OCI-LY7 (cell line): ENCODE measurements around the gene PTTG1. TPM values are rescaled to one million over a fixed set of nuclear protein-coding genes. Genes with fewer than 3 reads are reported as not detected.

ENCODE experiments used
- BruUV-seq: library from RNA; stranded (reverse); fragments of 400-500 nt; replicated peaks from 2 replicates; lab custom pipeline; 2021; lab: Mats Ljungman, UMichigan
- CTCF ChIA-PET: fragments of 300-600 bp; sonication (Branson Sonifier 250); formaldehyde crosslinking; loops from one replicate; lab custom pipeline; 2022; ENCODE audit warnings: antibody characterized with exemption; ENCODE audit not compliant: unreplicated experiment; lab: Charles Lee
- POLR2A ChIA-PET: fragments of 300-600 bp; sonication (Branson Sonifier 250); formaldehyde crosslinking; loops from one replicate; lab custom pipeline; 2022; ENCODE audit warnings: antibody characterized with exemption; lab: Charles Lee
- DNase-seq: peaks from one replicate; pipeline ENCODE4 v3.0.0-alpha.2; 2015; ENCODE audit warnings: low spot score
- H2AFZ ChIP-seq: fragments of 200-600 bp; sonication (generic), shearing (Covaris generic); 2 replicates; pipeline ENCODE4 v1.6.1; 2014; ENCODE audit warnings: mild to moderate bottlenecking, antibody characterized with exemption, low read length, moderate library complexity
- H3K27ac ChIP-seq: fragments of 200-600 bp; sonication (generic); 2 replicates; pipeline ENCODE4 v1.5.1; 2014; ENCODE audit warnings: mixed run types, low read depth, mild to moderate bottlenecking, moderate library complexity, low read length, inconsistent platforms; ENCODE audit not compliant: poor library complexity, severe bottlenecking
- H3K36me3 ChIP-seq: fragments of 200-600 bp; sonication (generic); 2 replicates; pipeline ENCODE4 v1.6.1; 2014; ENCODE audit warnings: mild to moderate bottlenecking, antibody characterized with exemption, low read length, moderate library complexity, mixed read lengths; ENCODE audit not compliant: insufficient read depth
- H3K4me1 ChIP-seq: fragments of 200-600 bp; sonication (generic); 2 replicates; pipeline ENCODE4 v1.5.1; 2014; ENCODE audit warnings: mild to moderate bottlenecking, low read length; ENCODE audit not compliant: insufficient read depth, poor library complexity, severe bottlenecking
- H3K4me2 ChIP-seq: fragments of 200-600 bp; sonication (generic); 2 replicates; pipeline ENCODE4 v1.6.1; 2014; ENCODE audit warnings: mild to moderate bottlenecking, low read length
- H3K4me3 ChIP-seq: fragments of 200-600 bp; sonication (generic); 2 replicates; pipeline ENCODE4 v1.5.1; 2014; ENCODE audit warnings: mild to moderate bottlenecking, low read depth, low read length; ENCODE audit not compliant: poor library complexity, severe bottlenecking
- H3K79me2 ChIP-seq: fragments of 200-600 bp; sonication (generic); 2 replicates; pipeline ENCODE4 v1.6.1; 2016; ENCODE audit warnings: low read depth, mild to moderate bottlenecking, low read length, moderate library complexity, mixed read lengths; ENCODE audit not compliant: insufficient read depth
- H3K9me2 ChIP-seq: fragments of 200-600 bp; sonication (generic); 2 replicates; pipeline ENCODE4 v1.6.1; 2016; ENCODE audit warnings: mild to moderate bottlenecking, low read length, mixed read lengths; ENCODE audit not compliant: insufficient read depth
- H3K9me3 ChIP-seq: fragments of 200-600 bp; sonication (generic); 2 replicates; pipeline ENCODE4 v1.6.1; 2014; ENCODE audit warnings: mild to moderate bottlenecking, mixed run types, low read length, mixed read lengths
- H4K20me1 ChIP-seq: fragments of 200-600 bp; sonication (generic); 2 replicates; pipeline ENCODE4 v1.6.1; 2014; ENCODE audit warnings: mild to moderate bottlenecking, antibody characterized with exemption, low read length, moderate library complexity, mixed read lengths; ENCODE audit not compliant: insufficient read depth
- CTCF ChIP-seq: fragments of 200-600 bp; sonication (generic); conservative IDR thresholded peaks from 2 replicates; pipeline ENCODE4 v1.5.1; 2014; ENCODE audit warnings: mild to moderate bottlenecking, antibody characterized with exemption, low read length, moderate library complexity, mixed read lengths
- EZH2phosphoT487 ChIP-seq: fragments of 200-600 bp; sonication (generic); IDR thresholded peaks from 2 replicates; pipeline ENCODE4 v1.6.1; 2018; ENCODE audit warnings: low read depth, borderline replicate concordance, mild to moderate bottlenecking, mixed run types, antibody characterized with exemption, low read length, moderate library complexity, mixed read lengths
- intact Hi-C: fragments of 100-400 bp; cut with micrococcal nuclease; formaldehyde crosslinking; loops from one replicate; pipeline ENCODE4 v1.10.0; 2022; ENCODE audit not compliant: unreplicated experiment
- total RNA-seq, 2 experiments: library from RNA; depleted of rRNA in 1 of 2; stranded (reverse); fragments of >200 nt in 1 of 2; shearing (Covaris generic) in 1 of 2; gene quantifications; 2 replicates each; pipeline ENCODE4 v1.2.3, GENCODE V29; 2014 to 2022

Gene PTTG1
- total RNA-seq, 2 experiments from 2014 or later: 340 to 480 TPM

- Histone ChIP-seq H4K20me1 (no peaks in the 10 kb centered on the region), H3K27ac (no peak overlapping the region), H3K4me1 (peaks cover 25% of the 10 kb centered on the region), H3K4me3 (no peak overlapping the region), H3K36me3 (no peaks in the 10 kb centered on the region), H3K4me2 (no peak overlapping the region), H3K9me3 (no peaks in the 10 kb centered on the region), H3K79me2 (no peaks in the 10 kb centered on the region), H2AFZ (no peak overlapping the region), H3K9me2 (no peaks in the 10 kb centered on the region)
- no TSS peak for BruUV-seq
- TF ChIP-seq EZH2phosphoT487 (no peak), CTCF (no peak)
- POLR2A ChIA-PET: interaction anchor here (0.6 kb wide), 1 partner anchor 750 kb away, joined by 3 read pairs; no protein-coding TSS in a partner anchor
- CTCF ChIA-PET: interaction anchor here (1.3 kb wide), 2 partner anchors 18 to 23 kb away, joined by 3 read pairs; no protein-coding TSS in a partner anchor
- intact Hi-C loops: no loop called here
- DNase-seq: no peak
These were observed 39.7 kb downstream of the PTTG1 start for GRCh38 chr5:160461378-160461777.

- CTCF ChIA-PET: no interaction called here
- POLR2A ChIA-PET: interaction anchor here (0.6 to 0.7 kb wide), 2 partner anchors 749 to 1086 kb away, joined by 3 read pairs; no protein-coding TSS in a partner anchor
- Histone ChIP-seq H3K9me3 (no peaks in the 10 kb centered on the region), H3K4me3 (no peak overlapping the region), H3K9me2 (no peaks in the 10 kb centered on the region), H3K4me2 (no peak overlapping the region), H4K20me1 (no peaks in the 10 kb centered on the region), H3K36me3 (no peaks in the 10 kb centered on the region), H3K4me1 (peaks cover 33% of the 10 kb centered on the region), H3K27ac (no peak overlapping the region), H2AFZ (no peak overlapping the region), H3K79me2 (no peaks in the 10 kb centered on the region)
- intact Hi-C loops: no loop called here
- no peak for TF ChIP-seq EZH2phosphoT487
- no peak for TF ChIP-seq CTCF
- no peak for DNase-seq
- BruUV-seq: no TSS peak
These were observed 40.5 kb downstream of the PTTG1 start for GRCh38 chr5:160462167-160462566.

GRCh38 chr5:160463227-160463626, 41.6 kb downstream of the PTTG1 start:
- DNase-seq: no peak

More at GRCh38 chr5:160463227-160463626, 41.6 kb downstream of the PTTG1 start:
- peaks cover 44% of the 10 kb centered on the region for H3K4me1 ChIP-seq
- H3K4me3 ChIP-seq: no peak overlapping the region
- H3K27ac ChIP-seq: no peak overlapping the region
- no peaks in the 10 kb centered on the region for H3K9me2 ChIP-seq
- POLR2A ChIA-PET: interaction anchor here (0.6 to 1.9 kb wide), 5 partner anchors 11 to 1085 kb away, joined by 3 to 13 read pairs (median 5); no protein-coding TSS in a partner anchor
- intact Hi-C loops: no loop called here
- CTCF ChIA-PET: interaction anchor here (2.2 kb wide), 1 partner anchor 24 kb away, joined by 8 read pairs; no protein-coding TSS in a partner anchor
- TF ChIP-seq CTCF (no peak), EZH2phosphoT487 (no peak)
- H4K20me1 ChIP-seq: no peaks in the 10 kb centered on the region
- no peak overlapping the region for H2AFZ ChIP-seq
- no TSS peak for BruUV-seq
- no peaks in the 10 kb centered on the region for H3K36me3 ChIP-seq
- no peak overlapping the region for H3K4me2 ChIP-seq
- H3K9me3 ChIP-seq: no peaks in the 10 kb centered on the region
- H3K79me2 ChIP-seq: peaks cover under 1% of the 10 kb centered on the region; the same call in 1 of the 2 replicates
